Keratinocyte (primary cell): Measurements from ENCODE around the gene ATP11B. TPM values are rescaled to one million over a fixed set of nuclear protein-coding genes. Genes with fewer than 3 reads are reported as not detected.
A peak's percentile ranks its signal among the peaks of the same experiment; 100 is the strongest.

Source experiments
- DNase-seq: peaks from one replicate; pipeline ENCODE4 v3.0.0-alpha.2; 2011; ENCODE audit warnings: low read depth, missing footprints, low spot score
- FAIRE-seq: peaks from 2 replicates; lab custom pipeline; 2011; peaks lifted over from hg19 to GRCh38; lab: Jason Lieb, UNC
- H2AFZ ChIP-seq: 2 replicates; pipeline ENCODE4 v1.6.0; 2012; ENCODE audit warnings: low read length, control low read depth, inconsistent platforms; ENCODE audit not compliant: control insufficient read depth
- H3K27ac ChIP-seq: 2 replicates; pipeline ENCODE4 v1.5.1; 2011; ENCODE audit warnings: low read length; ENCODE audit not compliant: control insufficient read depth, insufficient read depth
- H3K27me3 ChIP-seq: 3 replicates; pipeline ENCODE4 v1.6.0; 2011; ENCODE audit warnings: low read length; ENCODE audit not compliant: control insufficient read depth, insufficient read depth; ENCODE audit errors: extremely low read depth
- H3K36me3 ChIP-seq, 2 experiments: 2 replicates in 1 of 2; 3 replicates in 1 of 2; pipeline ENCODE4 v1.5.1; 2011; ENCODE audit warnings: low read length in 2 of 2, mild to moderate bottlenecking in 1 of 2; ENCODE audit not compliant: control insufficient read depth in 2 of 2, insufficient read depth in 2 of 2; ENCODE audit errors: extremely low read depth in 1 of 2
- H3K4me1 ChIP-seq: 3 replicates; pipeline ENCODE4 v1.5.1; 2011; ENCODE audit warnings: low read length; ENCODE audit not compliant: control insufficient read depth, insufficient read depth; ENCODE audit errors: extremely low read depth
- H3K4me2 ChIP-seq: 3 replicates; pipeline ENCODE4 v1.6.0; 2011; ENCODE audit warnings: low read depth, low read length; ENCODE audit not compliant: control insufficient read depth, insufficient read depth; ENCODE audit errors: extremely low read depth
- H3K4me3 ChIP-seq, 3 experiments: fragments of 200-600 bp in 1 of 3; sonication (generic) in 1 of 3; 2 replicates in 2 of 3; 3 replicates in 1 of 3; pipeline ENCODE4 v1.5.1; 2011 to 2016; ENCODE audit warnings: low read length in 3 of 3, mild to moderate bottlenecking in 3 of 3, control low read depth in 2 of 3, inconsistent platforms in 1 of 3, low read depth in 1 of 3, mixed read lengths in 1 of 3, mixed run types in 1 of 3, moderate library complexity in 1 of 3; ENCODE audit not compliant: control insufficient read depth in 2 of 3, insufficient read depth in 2 of 3; ENCODE audit errors: extremely low read depth in 1 of 3
- H3K79me2 ChIP-seq: 2 replicates; pipeline ENCODE4 v1.6.0; 2012; ENCODE audit warnings: low read length; ENCODE audit not compliant: control insufficient read depth, insufficient read depth
- H3K9ac ChIP-seq: 3 replicates; pipeline ENCODE4 v1.6.0; 2011; ENCODE audit warnings: low read length; ENCODE audit not compliant: control insufficient read depth, insufficient read depth; ENCODE audit errors: extremely low read depth
- H3K9me1 ChIP-seq: 3 replicates; pipeline ENCODE4 v1.6.0; 2011; ENCODE audit warnings: low read length; ENCODE audit not compliant: control insufficient read depth, insufficient read depth; ENCODE audit errors: extremely low read depth
- H3K9me3 ChIP-seq: 2 replicates; pipeline ENCODE4 v1.5.1; 2012; ENCODE audit warnings: low read depth, low read length; ENCODE audit not compliant: control insufficient read depth
- H4K20me1 ChIP-seq: 3 replicates; pipeline ENCODE4 v1.6.0; 2011; ENCODE audit warnings: low read length; ENCODE audit not compliant: control insufficient read depth, insufficient read depth; ENCODE audit errors: extremely low read depth
- EZH2 ChIP-seq: IDR thresholded peaks from one replicate; pipeline ENCODE4 v1.6.1; 2012; ENCODE audit warnings: inconsistent platforms, mild to moderate bottlenecking, low read length, moderate library complexity
- dilution Hi-C: fragments of 300-500 bp; cut with MboI; formaldehyde crosslinking; loops from one replicate; pipeline ENCODE4 v1.7.0; 2020; ENCODE audit warnings: low sequenced_read_pairs; ENCODE audit not compliant: extremely low pct_ligation_motif_present
- polyA plus RNA-seq, 5 experiments: library from polyadenylated mRNA; depleted of rRNA in 3 of 5; stranded (reverse) in 3 of 5; stranded (forward) in 1 of 5; unstranded in 1 of 5; fragments of >200 nt; gene quantifications; 1 replicate in 1 of 5; 2 replicates in 3 of 5; 3 replicates in 1 of 5; pipeline versions ENCODE4 v1.2.1 to v1.2.3, GENCODE V29; 2011 to 2012; ENCODE audit warnings: missing spikeins in 2 of 5, low read depth in 1 of 5, low replicate concordance in 1 of 5
- TF ChIP-seq, protein P1 (sequence below), 3 experiments: IDR thresholded peaks in 1 of 3; conservative IDR thresholded peaks in 1 of 3; optimal IDR thresholded peaks in 1 of 3; 2 replicates in 2 of 3; 3 replicates in 1 of 3; pipeline versions ENCODE3 to v1.5.1; 2011; ENCODE audit warnings: low read length in 3 of 3, mild to moderate bottlenecking in 3 of 3, moderate library complexity in 2 of 3, control low read depth in 1 of 3, inconsistent platforms in 1 of 3; ENCODE audit not compliant: insufficient read depth in 2 of 3; ENCODE audit errors: extremely low read depth in 1 of 3

ATP11B gene
- polyA plus RNA-seq, 1 donor (not counting 4 experiments of a cell fraction or from before 2014, with no cell fraction given), result 28.9 TPM

DNA sequence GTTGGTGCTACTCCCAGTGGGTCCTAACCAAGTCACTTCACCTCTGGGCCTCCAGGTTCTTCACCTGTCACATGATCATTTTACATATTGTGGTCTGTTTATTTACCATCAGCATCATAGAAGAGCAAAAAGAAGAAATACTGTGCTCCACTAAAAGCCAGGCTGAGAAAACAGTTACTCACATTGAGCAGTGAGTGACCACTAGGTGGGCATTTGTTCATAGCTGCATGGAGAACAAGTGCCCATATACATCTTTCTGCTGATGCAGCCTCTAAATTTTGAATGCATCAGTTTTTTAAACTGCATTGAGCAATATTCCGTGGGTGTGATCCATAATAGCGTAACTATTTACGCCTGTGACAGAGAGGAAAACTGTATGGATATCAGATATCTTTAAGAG, 110.9 kb downstream of the ATP11B start:
- H4K20me1 ChIP-seq, result no peaks in the 10 kb centered on the region
- H3K9me3 ChIP-seq, result no peaks in the 10 kb centered on the region
- no peak overlapping the region for H3K4me2 ChIP-seq
- H3K36me3 ChIP-seq, result peaks cover 9% of the 10 kb centered on the region in 2 experiments
- DNase-seq, result no peak
- H3K4me3 ChIP-seq, result no peak overlapping the region
- dilution Hi-C loops, result no loop called here
- no peaks in the 10 kb centered on the region for H3K27me3 ChIP-seq
- no peak for FAIRE-seq
- peaks cover under 1% of the 10 kb centered on the region for H3K4me1 ChIP-seq
- TF ChIP-seq, protein P1, sequence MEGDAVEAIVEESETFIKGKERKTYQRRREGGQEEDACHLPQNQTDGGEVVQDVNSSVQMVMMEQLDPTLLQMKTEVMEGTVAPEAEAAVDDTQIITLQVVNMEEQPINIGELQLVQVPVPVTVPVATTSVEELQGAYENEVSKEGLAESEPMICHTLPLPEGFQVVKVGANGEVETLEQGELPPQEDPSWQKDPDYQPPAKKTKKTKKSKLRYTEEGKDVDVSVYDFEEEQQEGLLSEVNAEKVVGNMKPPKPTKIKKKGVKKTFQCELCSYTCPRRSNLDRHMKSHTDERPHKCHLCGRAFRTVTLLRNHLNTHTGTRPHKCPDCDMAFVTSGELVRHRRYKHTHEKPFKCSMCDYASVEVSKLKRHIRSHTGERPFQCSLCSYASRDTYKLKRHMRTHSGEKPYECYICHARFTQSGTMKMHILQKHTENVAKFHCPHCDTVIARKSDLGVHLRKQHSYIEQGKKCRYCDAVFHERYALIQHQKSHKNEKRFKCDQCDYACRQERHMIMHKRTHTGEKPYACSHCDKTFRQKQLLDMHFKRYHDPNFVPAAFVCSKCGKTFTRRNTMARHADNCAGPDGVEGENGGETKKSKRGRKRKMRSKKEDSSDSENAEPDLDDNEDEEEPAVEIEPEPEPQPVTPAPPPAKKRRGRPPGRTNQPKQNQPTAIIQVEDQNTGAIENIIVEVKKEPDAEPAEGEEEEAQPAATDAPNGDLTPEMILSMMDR (optimal IDR thresholded peaks at IDR 0.05 in 1 of 3, IDR thresholded peaks at IDR 0.05 in 1 of 3, conservative IDR thresholded peaks at IDR 0.05 in 1 of 3; ENCODE audit: extremely low read depth in 1 of 3, insufficient read depth in 2 of 3, low read length in 3 of 3), result peak in 1 of 3 experiments; percentile 17
- TF ChIP-seq EZH2, result no peak
- no peak overlapping the region for H3K27ac ChIP-seq
- H3K79me2 ChIP-seq, result no peaks in the 10 kb centered on the region
- no peak overlapping the region for H3K9ac ChIP-seq
- H2AFZ ChIP-seq, result no peak overlapping the region
- H3K9me1 ChIP-seq, result no peaks in the 10 kb centered on the region

DNA sequence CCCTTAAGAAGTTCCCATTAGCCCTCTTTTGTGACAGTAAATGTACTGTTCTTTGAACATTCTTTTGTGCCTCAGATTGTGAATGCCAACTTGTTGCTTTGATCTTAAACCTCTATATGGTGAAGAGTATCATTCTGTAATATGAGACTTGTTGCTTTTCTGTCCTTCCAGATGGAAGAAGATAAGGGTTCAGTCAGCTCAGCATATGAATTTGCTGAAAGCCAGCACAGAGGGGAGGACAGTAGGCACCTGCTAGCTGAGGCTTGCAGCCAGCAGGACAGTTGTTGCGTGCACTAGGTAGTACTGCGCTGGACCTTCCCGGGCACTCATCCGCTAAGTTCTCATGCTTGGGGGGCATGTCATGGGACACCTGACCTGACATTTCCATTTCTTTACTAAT, 112.3 kb downstream of the ATP11B start:
- peaks cover 7% of the 10 kb centered on the region for H3K4me1 ChIP-seq
- no peaks in the 10 kb centered on the region for H3K79me2 ChIP-seq
- no peaks in the 10 kb centered on the region for H4K20me1 ChIP-seq
- no peaks in the 10 kb centered on the region for H3K9me1 ChIP-seq
- H3K9ac ChIP-seq, result no peak overlapping the region
- TF ChIP-seq, protein P1 (optimal IDR thresholded peaks at IDR 0.05 in 1 of 3, IDR thresholded peaks at IDR 0.05 in 1 of 3, conservative IDR thresholded peaks at IDR 0.05 in 1 of 3; ENCODE audit: extremely low read depth in 1 of 3, insufficient read depth in 2 of 3, low read length in 3 of 3), result no peak
- TF ChIP-seq EZH2, result no peak
- dilution Hi-C loops, result no loop called here
- no peak overlapping the region for H3K27ac ChIP-seq
- no peak overlapping the region for H3K4me2 ChIP-seq
- peaks cover 5 to 9% of the 10 kb centered on the region in 2 experiments for H3K36me3 ChIP-seq
- no peak overlapping the region for H3K4me3 ChIP-seq
- no peak overlapping the region for H2AFZ ChIP-seq
- no peaks in the 10 kb centered on the region for H3K27me3 ChIP-seq
- DNase-seq (no peak), FAIRE-seq (no peak)
- no peaks in the 10 kb centered on the region for H3K9me3 ChIP-seq
